ENCODE data around the gene SDK1.

SDK1 gene

GRCh38 chr7:3283130-3283704 lies 17.8 kb upstream of the SDK1 start:
- no peak for DNase-seq (ENCODE audit: low read depth)

GRCh38 chr7:3285652-3286051 lies 15.4 kb upstream of the SDK1 start:
- no peak for DNase-seq (ENCODE audit: low read depth)

GRCh38 chr7:3289996-3290395 lies 11.1 kb upstream of the SDK1 start:
- DNase-seq (ENCODE audit: low read depth) = no peak

- DNase-seq (ENCODE audit: low read depth) = no peak
Observed at GRCh38 chr7:3292694-3293093, 8.4 kb upstream of the SDK1 start.

- DNase-seq (ENCODE audit: low read depth) = no peak
Observed at GRCh38 chr7:3294432-3295100, 6.5 kb upstream of the SDK1 start.

GRCh38 chr7:3297105-3297819 lies 3.8 kb upstream of the SDK1 start:
- DNase-seq (ENCODE audit: low read depth) = no peak

- DNase-seq (ENCODE audit: low read depth) = no peak
Observed at GRCh38 chr7:3300221-3300650, 816 bp upstream of the SDK1 start.

GRCh38 chr7:3301449-3301731 lies 338 bp downstream of the SDK1 start:
- DNase-seq (ENCODE audit: low read depth) = no peak

- DNase-seq (ENCODE audit: low read depth) = no peak
Observed at GRCh38 chr7:3301831-3302618, 973 bp downstream of the SDK1 start.

- no peak for DNase-seq (ENCODE audit: low read depth)
Observed at GRCh38 chr7:3302681-3303320, 1.7 kb downstream of the SDK1 start.

- no peak for DNase-seq (ENCODE audit: low read depth)
Observed at GRCh38 chr7:3304131-3304530, 3.1 kb downstream of the SDK1 start.

- no peak for DNase-seq (ENCODE audit: low read depth)
Observed at GRCh38 chr7:3307435-3307834, 6.4 kb downstream of the SDK1 start.

GRCh38 chr7:3309140-3309539 lies 8.1 kb downstream of the SDK1 start:
- DNase-seq (ENCODE audit: low read depth) = no peak

GRCh38 chr7:3309956-3310355 lies 8.9 kb downstream of the SDK1 start:
- no peak for DNase-seq (ENCODE audit: low read depth)

GRCh38 chr7:3310884-3311283 lies 9.8 kb downstream of the SDK1 start:
- no peak for DNase-seq (ENCODE audit: low read depth)

- no peak for DNase-seq (ENCODE audit: low read depth)
Observed at GRCh38 chr7:3312583-3312982, 11.5 kb downstream of the SDK1 start.

GRCh38 chr7:3318874-3319273 lies 17.8 kb downstream of the SDK1 start:
- no peak for DNase-seq (ENCODE audit: low read depth)

GRCh38 chr7:3321206-3321605 lies 20.2 kb downstream of the SDK1 start:
- DNase-seq (ENCODE audit: low read depth) = no peak

GRCh38 chr7:3321745-3322144 lies 20.7 kb downstream of the SDK1 start:
- no peak for DNase-seq (ENCODE audit: low read depth)

- no peak for DNase-seq (ENCODE audit: low read depth)
Observed at GRCh38 chr7:3326246-3326645, 25.2 kb downstream of the SDK1 start.

GRCh38 chr7:3327099-3327498 lies 26.0 kb downstream of the SDK1 start:
- DNase-seq (ENCODE audit: low read depth) = no peak

GRCh38 chr7:3327655-3328054 lies 26.6 kb downstream of the SDK1 start:
- DNase-seq (ENCODE audit: low read depth) = no peak
